ENCODE data around the gene TRIB2. TPM values are rescaled to one million over a fixed set of nuclear protein-coding genes. Genes with fewer than 3 reads are reported as not detected.

TRIB2 gene
- total RNA-seq, 1 experiment from 2014 or later: 6.2 TPM

GRCh38 chr2:12684471-12684936, 32.2 kb upstream of the TRIB2 start:
- no peaks in the 10 kb centered on the region for H3K9me3 Mint-ChIP-seq (ENCODE audit: low read depth, unreplicated experiment)
- no peaks in the 10 kb centered on the region for H3K27me3 Mint-ChIP-seq (ENCODE audit: unreplicated experiment)
- intact Hi-C loops (cut with micrococcal nuclease; ENCODE audit: unreplicated experiment): no loop called here
- TF ChIP-seq CTCF (IDR thresholded peaks at IDR 0.05; ENCODE audit: unreplicated experiment): no peak
- CTCF ChIA-PET: interaction anchor here (1.6 to 1.9 kb wide), 2 partner anchors 9 to 33 kb away, joined by 7 read pairs; partner anchors contain the start of gene TRIB2
- H3K27ac Mint-ChIP-seq (ENCODE audit: unreplicated experiment): no peak overlapping the region
- no peak for DNase-seq
- H3K4me3 Mint-ChIP-seq (ENCODE audit: low read depth, unreplicated experiment): peak overlapping the region; percentile 32
- H3K4me1 Mint-ChIP-seq (ENCODE audit: low read depth, unreplicated experiment): peaks cover 14% of the 10 kb centered on the region
- peaks cover 5% of the 10 kb centered on the region for H3K36me3 Mint-ChIP-seq (ENCODE audit: insufficient read depth, unreplicated experiment)
- no TSS peak for BruUV-seq (replicated peaks)

- TF ChIP-seq CTCF (IDR thresholded peaks at IDR 0.05; ENCODE audit: unreplicated experiment): no peak
- intact Hi-C loops (cut with micrococcal nuclease; ENCODE audit: unreplicated experiment): no loop called here
- Mint-ChIP-seq H3K27ac (ENCODE audit: unreplicated experiment) (no peak overlapping the region), H3K4me3 (ENCODE audit: low read depth, unreplicated experiment) (no peak overlapping the region), H3K27me3 (ENCODE audit: unreplicated experiment) (no peaks in the 10 kb centered on the region), H3K9me3 (ENCODE audit: low read depth, unreplicated experiment) (no peaks in the 10 kb centered on the region), H3K36me3 (ENCODE audit: insufficient read depth, unreplicated experiment) (peaks cover 5% of the 10 kb centered on the region), H3K4me1 (ENCODE audit: low read depth, unreplicated experiment) (peaks cover 14% of the 10 kb centered on the region)
- BruUV-seq (replicated peaks): no TSS peak
- CTCF ChIA-PET: interaction anchor here (1.9 kb wide), 1 partner anchor 10 kb away, joined by 7 read pairs; no protein-coding TSS in a partner anchor
- DNase-seq: no peak
Observed at GRCh38 chr2:12685145-12685544, 31.6 kb upstream of the TRIB2 start.

- CTCF ChIA-PET: no interaction called here
- H3K27me3 Mint-ChIP-seq (ENCODE audit: unreplicated experiment): no peaks in the 10 kb centered on the region
- no peak overlapping the region for H3K4me3 Mint-ChIP-seq (ENCODE audit: low read depth, unreplicated experiment)
- no peak for TF ChIP-seq CTCF (IDR thresholded peaks at IDR 0.05; ENCODE audit: unreplicated experiment)
- no peak for DNase-seq
- H3K9me3 Mint-ChIP-seq (ENCODE audit: low read depth, unreplicated experiment): no peaks in the 10 kb centered on the region
- peaks cover 14% of the 10 kb centered on the region for H3K4me1 Mint-ChIP-seq (ENCODE audit: low read depth, unreplicated experiment)
- H3K27ac Mint-ChIP-seq (ENCODE audit: unreplicated experiment): no peak overlapping the region
- intact Hi-C loops (cut with micrococcal nuclease; ENCODE audit: unreplicated experiment): no loop called here
- no TSS peak for BruUV-seq (replicated peaks)
- peaks cover 5% of the 10 kb centered on the region for H3K36me3 Mint-ChIP-seq (ENCODE audit: insufficient read depth, unreplicated experiment)
Observed at GRCh38 chr2:12685956-12686355, 30.8 kb upstream of the TRIB2 start.

- no peak for DNase-seq
- H3K36me3 Mint-ChIP-seq (ENCODE audit: insufficient read depth, unreplicated experiment): peaks cover 5% of the 10 kb centered on the region
- BruUV-seq (replicated peaks): no TSS peak
- no peaks in the 10 kb centered on the region for H3K27me3 Mint-ChIP-seq (ENCODE audit: unreplicated experiment)
- H3K4me3 Mint-ChIP-seq (ENCODE audit: low read depth, unreplicated experiment): no peak overlapping the region
- no peak for TF ChIP-seq CTCF (IDR thresholded peaks at IDR 0.05; ENCODE audit: unreplicated experiment)
- CTCF ChIA-PET: no interaction called here
- H3K4me1 Mint-ChIP-seq (ENCODE audit: low read depth, unreplicated experiment): peaks cover 14% of the 10 kb centered on the region
- intact Hi-C loops (cut with micrococcal nuclease; ENCODE audit: unreplicated experiment): no loop called here
- no peaks in the 10 kb centered on the region for H3K9me3 Mint-ChIP-seq (ENCODE audit: low read depth, unreplicated experiment)
- H3K27ac Mint-ChIP-seq (ENCODE audit: unreplicated experiment): no peak overlapping the region
Observed at GRCh38 chr2:12686708-12687283, 29.9 kb upstream of the TRIB2 start.
